ENCODE results near the gene ZNF117. TPM values are rescaled to one million over a fixed set of nuclear protein-coding genes. Genes with fewer than 3 reads are reported as not detected.

ZNF117 gene
- total and polyA plus RNA-seq, 10 of the 15 experiments (the other 5 are each of a cell fraction or from before 2014, with no cell fraction given): 1.4 to 15.3 (median 7.6) TPM

GRCh38 chr7:65037740-65038688 lies 47.2 kb upstream of the ZNF117 start:
- H3K36me3 ChIP-seq (ENCODE audit: control insufficient read depth in 2 of 2, insufficient read depth in 2 of 2, low read length in 1 of 2): no peaks in the 10 kb centered on the region
- no peaks in the 10 kb centered on the region for H3K4me1 ChIP-seq (ENCODE audit: control insufficient read depth, insufficient read depth, low read length)
- peaks cover 19% of the 10 kb centered on the region for H3K79me2 ChIP-seq (ENCODE audit: control insufficient read depth, insufficient read depth, low read length)
- H3K4me2 ChIP-seq (ENCODE audit: control insufficient read depth, insufficient read depth): 0 out of 2 replicates have a peak overlapping the region, but pooled peaks have one; percentile 17
- DNase-seq (ENCODE audit: low read depth, low spot score) (peak; percentile 57), ATAC-seq (peak; percentile 91), FAIRE-seq (no peak)
- 9% methylated on average over 24 of the region's 92 CpGs for WGBS (ENCODE audit: insufficient coverage, insufficient replicate concordance, low lambda C conversion rate, missing lambda C conversion rate)
- peak overlapping the region; percentile 68; the same call in 1 of the 2 replicates for H3K9ac ChIP-seq (ENCODE audit: control insufficient read depth, insufficient read depth, low read length)
- TF ChIP-seq POLR2A (IDR thresholded peaks at IDR 0.05; ENCODE audit: low read depth, low read length): peak; percentile 84
- 0 out of 4 replicates have a peak, but pooled peaks of 1 of the 2 experiments have one; percentile 6 for TF ChIP-seq BHLHE40 (IDR thresholded peaks at IDR 0.05; ENCODE audit: borderline replicate concordance in 1 of 2, low read depth in 2 of 2, low read length in 1 of 2)
- no peak for TF ChIP-seq SREBF1 (IDR thresholded peaks at IDR 0.05; ENCODE audit: low read length)
- peak; percentile 92 for TF ChIP-seq YY1 (IDR thresholded peaks at IDR 0.05; ENCODE audit: low read depth, low read length)
- TF ChIP-seq TAF1 (IDR thresholded peaks at IDR 0.05; ENCODE audit: borderline replicate concordance, low read depth, low read length): peak; percentile 58; the same call in 1 of the 2 replicates
- peak in 1 of 2 experiments; percentile 38; a peak in 1 of 3 replicates for TF ChIP-seq EGR1 (IDR thresholded peaks at IDR 0.05; ENCODE audit: borderline replicate concordance in 1 of 2, low read depth in 2 of 2, low read length in 2 of 2)
- no peak for TF ChIP-seq ZBED1 (IDR thresholded peaks at IDR 0.05; ENCODE audit: borderline replicate concordance)
- TF ChIP-seq CTCF (IDR thresholded peaks at IDR 0.05 in 2 of 3, conservative IDR thresholded peaks at IDR 0.05 in 1 of 3; ENCODE audit: control insufficient read depth in 2 of 3, extremely low read depth in 1 of 3, insufficient read depth in 1 of 3, low read depth in 3 of 3, low read length in 3 of 3): peak in 1 of 3 experiments; percentile 30; a peak in 1 of 6 replicates
- no peaks in the 10 kb centered on the region for H4K20me1 ChIP-seq (ENCODE audit: control insufficient read depth, insufficient read depth)
- H3K4me3 ChIP-seq: peak overlapping the region; percentile 68; the same call in 1 of the 2 replicates
- no TSS peak for BruUV-seq (replicated peaks)
- ChIA-PET POLR2A (interaction anchor here (0.6 to 1.9 kb wide), 4 partner anchors 16 to 134 kb away, joined by 3 to 16 read pairs (median 5); partner anchors contain the start of gene ERV3-1), SMC1A (ENCODE audit: uncharacterized antibody, unreplicated experiment) (interaction anchor here (1.2 kb wide), 1 partner anchor 32 kb away, joined by 8 read pairs; the partner anchor contains the start of gene ERV3-1), CTCF (interaction anchor here (0.6 to 1.1 kb wide), 2 partner anchors 36 to 724 kb away, joined by 3 read pairs; partner anchors contain the start of gene ZNF736), RAD21 (ENCODE audit: unreplicated experiment) (interaction anchor here (0.6 to 1.6 kb wide), 3 partner anchors 31 to 349 kb away, joined by 3 to 7 read pairs (median 3); partner anchors contain the start of genes ERV3-1 and ZNF273)
- peak overlapping the region; percentile 67 for H3K27ac ChIP-seq (ENCODE audit: control insufficient read depth, insufficient read depth)
- H2AFZ ChIP-seq (ENCODE audit: control insufficient read depth, low read depth, low read length): peak overlapping the region; percentile 83
- no peaks in the 10 kb centered on the region for H3K9me3 ChIP-seq (replicated peaks; ENCODE audit: control insufficient read depth, insufficient read depth, low read length)
- intact Hi-C loops (cut with micrococcal nuclease; ENCODE audit: unreplicated experiment) (loop anchor here (5.0 kb wide), 1 partner anchor 36 kb away; no protein-coding TSS in a partner anchor), in situ Hi-C loops (cut with MboI) (no loop called here)
- H3K27me3 ChIP-seq (replicated peaks in 1 of 2; ENCODE audit: control insufficient read depth in 2 of 2, insufficient read depth in 2 of 2, low read length in 1 of 2): no peaks in the 10 kb centered on the region
